GM19099 (cell line): ENCODE results near the gene GNLY.

ENCODE experiments used
- POLR2A ChIP-seq: IDR thresholded peaks from 3 replicates; pipeline ENCODE4 v1.6.1; 2011; ENCODE audit warnings: low read depth; ENCODE audit not compliant: insufficient read length; ENCODE audit errors: extremely low read depth

GNLY gene

GRCh38 chr2:85697716-85698115 lies 3.6 kb downstream of the GNLY start:
- no peak for TF ChIP-seq POLR2A

- no peak for TF ChIP-seq POLR2A
These were observed 4.2 kb downstream of the GNLY start for GRCh38 chr2:85698184-85698879.

GRCh38 chr2:85698880-85699254 lies 4.7 kb downstream of the GNLY start:
- no peak for TF ChIP-seq POLR2A

- no peak for TF ChIP-seq POLR2A
These were observed 5.2 kb downstream of the GNLY start for GRCh38 chr2:85699325-85699724.

- no peak for TF ChIP-seq POLR2A
These were observed 8.0 kb downstream of the GNLY start for GRCh38 chr2:85702172-85702571.

GRCh38 chr2:85702800-85703199 lies 8.6 kb downstream of the GNLY start:
- TF ChIP-seq POLR2A = no peak

- TF ChIP-seq POLR2A = no peak
These were observed 9.2 kb downstream of the GNLY start for GRCh38 chr2:85703329-85703728.

- TF ChIP-seq POLR2A = no peak
These were observed 9.9 kb downstream of the GNLY start for GRCh38 chr2:85704038-85704437.

- no peak for TF ChIP-seq POLR2A
These were observed 10.9 kb downstream of the GNLY start for GRCh38 chr2:85704800-85705679.

- no peak for TF ChIP-seq POLR2A
These were observed 11.5 kb downstream of the GNLY start for GRCh38 chr2:85705680-85706039.

GRCh38 chr2:85706063-85706462 lies 11.9 kb downstream of the GNLY start:
- no peak for TF ChIP-seq POLR2A

- TF ChIP-seq POLR2A = no peak
These were observed 12.6 kb downstream of the GNLY start for GRCh38 chr2:85706599-85707296.

- TF ChIP-seq POLR2A = no peak
These were observed 13.1 kb downstream of the GNLY start for GRCh38 chr2:85707304-85707703.

- TF ChIP-seq POLR2A = no peak
These were observed 14.5 kb downstream of the GNLY start for GRCh38 chr2:85708641-85709040.

- no peak for TF ChIP-seq POLR2A
These were observed 15.2 kb downstream of the GNLY start for GRCh38 chr2:85709401-85709811.
